NB4 (cell line): ENCODE results near the gene TAF3.

Source experiments
- CTCF ChIP-seq: IDR thresholded peaks from one replicate; pipeline ENCODE4 v1.5.1; 2012; ENCODE audit warnings: low read depth, low read length
- MYC ChIP-seq: IDR thresholded peaks from 2 replicates; pipeline ENCODE4 v1.6.1; 2011; ENCODE audit warnings: low read depth, low read length
- POLR2A ChIP-seq: IDR thresholded peaks from 2 replicates; pipeline ENCODE4 v1.6.1; 2011; ENCODE audit warnings: mild to moderate bottlenecking; ENCODE audit not compliant: insufficient read length; ENCODE audit errors: extremely low read depth

DNA sequence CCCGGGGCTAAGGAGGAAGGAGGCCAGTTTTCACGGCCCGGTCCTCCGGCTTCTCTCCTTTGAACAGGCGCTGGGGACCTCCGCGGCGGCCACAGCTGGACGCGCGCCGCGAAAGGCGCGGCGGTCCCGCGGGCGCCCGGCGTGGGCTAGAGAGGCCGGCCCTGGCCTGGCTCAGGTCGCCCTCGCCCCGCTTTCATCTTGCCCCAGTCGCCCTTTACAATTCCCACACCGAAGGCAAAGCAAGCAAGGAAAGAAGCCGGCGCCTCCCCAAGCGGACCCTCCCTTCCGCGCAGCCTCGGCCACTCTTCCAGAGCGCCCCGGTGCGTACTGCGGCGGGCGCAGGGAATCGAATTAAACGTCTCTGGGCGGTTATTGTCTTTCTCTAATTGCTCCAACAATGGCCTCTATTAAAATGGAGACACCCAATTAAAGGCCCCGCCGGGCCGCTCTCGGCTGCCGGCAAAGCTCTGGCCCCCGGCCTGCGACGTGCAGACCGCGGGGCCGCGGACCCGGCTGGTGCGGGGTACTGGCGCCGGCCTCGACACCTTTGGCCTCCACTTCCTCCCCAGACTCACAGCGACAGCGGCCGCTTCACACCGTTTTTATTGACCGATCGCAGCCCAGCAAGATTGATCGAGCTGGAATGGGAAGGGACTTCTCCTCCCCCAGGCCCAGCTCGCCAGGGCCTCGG, 231.7 kb downstream of the TAF3 start:
- TF ChIP-seq POLR2A (no peak), CTCF (no peak), MYC (no peak)
